DMS114 treated with DMSO at 0.1 percent for 48 hours (cell line): ENCODE measurements around the gene RELB.
"Not testable (repeated sequence)": the region's sequence is repeated elsewhere in the genome, so short reads cannot be mapped to it uniquely, and the experiment has no call there.

ENCODE experiments used
- DNase-seq: peaks from one replicate; lab custom pipeline; 2025; ENCODE audit not compliant: unreplicated experiment; lab: John Stamatoyannopoulos, UW

The RELB gene

GRCh38 chr19:45001087-45001739 lies at the start of gene RELB:
Gene RELB (plus strand): TSS chr19:45001464. CDS start chr19:45001580, 116 bp downstream.
- DNase-seq: peak; percentile 7

GRCh38 chr19:44954278-44954648 lies 47.0 kb upstream of the RELB start:
- DNase-seq: no peak

- peak; percentile 86 for DNase-seq
These were observed 46.4 kb upstream of the RELB start, which contains the start of gene CLPTM1 for GRCh38 chr19:44954649-44955504. Gene CLPTM1 (plus strand): TSS chr19:44955380. CDS start chr19:44955396, 16 bp downstream.

GRCh38 chr19:44955505-44956439 lies 45.5 kb upstream of the RELB start:
- no peak for DNase-seq

- no peak for DNase-seq
These were observed 43.7 kb upstream of the RELB start for GRCh38 chr19:44957526-44957925.

- no peak for DNase-seq
These were observed 43.2 kb upstream of the RELB start for GRCh38 chr19:44958090-44958489.

GRCh38 chr19:44959691-44960090 lies 41.6 kb upstream of the RELB start:
- DNase-seq: no peak

- DNase-seq: no peak
These were observed 40.1 kb upstream of the RELB start for GRCh38 chr19:44960906-44961728.

- no peak for DNase-seq
These were observed 39.4 kb upstream of the RELB start for GRCh38 chr19:44961821-44962220.

- DNase-seq: no peak
These were observed 33.1 kb upstream of the RELB start for GRCh38 chr19:44968118-44968517.

GRCh38 chr19:44968670-44969069 lies 32.6 kb upstream of the RELB start:
- DNase-seq: no peak

- DNase-seq: no peak
These were observed 31.8 kb upstream of the RELB start for GRCh38 chr19:44969437-44969836.

GRCh38 chr19:44971451-44971850 lies 29.8 kb upstream of the RELB start:
- DNase-seq: not testable (repeated sequence)

GRCh38 chr19:44972802-44973201 lies 28.5 kb upstream of the RELB start:
- DNase-seq: no peak

GRCh38 chr19:44973982-44974735 lies 27.1 kb upstream of the RELB start:
- DNase-seq: no peak

- no peak for DNase-seq
These were observed 26.4 kb upstream of the RELB start for GRCh38 chr19:44974857-44975256.

GRCh38 chr19:44975444-44975843 lies 25.8 kb upstream of the RELB start:
- no peak for DNase-seq

GRCh38 chr19:44984005-44984404 lies 17.3 kb upstream of the RELB start:
- no peak for DNase-seq

- DNase-seq: no peak
These were observed 15.8 kb upstream of the RELB start for GRCh38 chr19:44985445-44985844.

GRCh38 chr19:44986389-44986788 lies 14.9 kb upstream of the RELB start:
- DNase-seq: no peak
